Urothelium cell line (cell line): ENCODE results near the gene SLC29A1.
"Not testable (repeated sequence)": the region's sequence is repeated elsewhere in the genome, so short reads cannot be mapped to it uniquely, and the experiment has no call there.

Experiments
- DNase-seq: peaks from one replicate; pipeline ENCODE4 v3.0.0; 2011; ENCODE audit warnings: low spot score, mixed read lengths
- FAIRE-seq: peaks from 2 replicates; lab custom pipeline; 2011; peaks lifted over from hg19 to GRCh38; lab: Jason Lieb, UNC

The SLC29A1 gene

DNA sequence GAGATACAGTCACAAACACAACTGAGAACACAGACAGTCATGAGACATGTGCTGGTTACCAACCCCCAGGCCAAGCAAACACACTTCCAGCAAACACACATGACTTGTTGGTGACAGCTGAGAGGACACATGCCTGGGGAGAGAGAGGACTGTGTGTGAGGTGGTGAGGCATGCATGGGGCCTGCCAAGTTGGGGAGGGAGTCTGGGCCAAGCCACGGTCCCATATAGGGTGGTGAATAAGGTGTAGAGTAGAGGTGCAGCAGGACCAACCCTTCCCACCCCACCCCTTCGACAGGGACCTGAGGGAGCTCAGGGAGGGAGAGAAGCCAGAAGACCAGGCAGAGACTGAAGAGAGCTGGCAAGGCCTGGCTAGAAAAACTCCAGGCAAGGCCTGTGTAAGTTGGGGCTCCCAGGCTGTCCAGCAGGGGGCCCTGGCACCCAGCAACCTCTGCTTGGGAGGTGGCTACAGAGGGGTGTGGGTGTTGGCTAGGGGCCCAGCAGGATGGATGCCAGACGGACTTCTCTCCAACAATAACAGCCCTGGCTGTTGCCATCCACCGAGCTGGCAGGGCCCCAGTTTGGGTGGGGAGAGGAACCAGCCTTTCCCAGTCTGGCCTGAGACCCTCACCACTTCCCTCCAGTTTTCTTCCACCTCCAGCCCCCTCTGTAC, 2.0 kb upstream of the SLC29A1 start:
- peak; percentile 85 for DNase-seq
- FAIRE-seq, result no peak

DNA sequence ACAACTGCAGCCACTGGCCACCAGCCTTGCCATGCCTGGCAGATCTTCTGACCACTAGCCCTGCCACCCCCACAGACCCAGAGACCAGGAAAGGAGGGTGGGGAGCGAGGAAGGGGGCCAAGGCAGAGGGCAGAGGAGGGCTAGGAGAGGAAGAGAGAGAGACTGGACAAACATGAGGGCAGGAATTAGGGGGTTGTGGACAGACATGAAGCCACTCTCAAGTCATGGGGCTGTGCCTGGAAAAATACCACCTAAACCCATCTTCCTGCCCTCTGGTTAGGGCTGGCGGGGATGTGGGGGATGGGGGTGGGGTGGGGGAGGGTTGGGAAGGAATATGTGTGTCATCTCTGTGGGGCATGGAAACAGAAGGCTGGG, 1.4 kb upstream of the SLC29A1 start:
- peak; percentile 35 for DNase-seq
- FAIRE-seq, result no peak

DNA sequence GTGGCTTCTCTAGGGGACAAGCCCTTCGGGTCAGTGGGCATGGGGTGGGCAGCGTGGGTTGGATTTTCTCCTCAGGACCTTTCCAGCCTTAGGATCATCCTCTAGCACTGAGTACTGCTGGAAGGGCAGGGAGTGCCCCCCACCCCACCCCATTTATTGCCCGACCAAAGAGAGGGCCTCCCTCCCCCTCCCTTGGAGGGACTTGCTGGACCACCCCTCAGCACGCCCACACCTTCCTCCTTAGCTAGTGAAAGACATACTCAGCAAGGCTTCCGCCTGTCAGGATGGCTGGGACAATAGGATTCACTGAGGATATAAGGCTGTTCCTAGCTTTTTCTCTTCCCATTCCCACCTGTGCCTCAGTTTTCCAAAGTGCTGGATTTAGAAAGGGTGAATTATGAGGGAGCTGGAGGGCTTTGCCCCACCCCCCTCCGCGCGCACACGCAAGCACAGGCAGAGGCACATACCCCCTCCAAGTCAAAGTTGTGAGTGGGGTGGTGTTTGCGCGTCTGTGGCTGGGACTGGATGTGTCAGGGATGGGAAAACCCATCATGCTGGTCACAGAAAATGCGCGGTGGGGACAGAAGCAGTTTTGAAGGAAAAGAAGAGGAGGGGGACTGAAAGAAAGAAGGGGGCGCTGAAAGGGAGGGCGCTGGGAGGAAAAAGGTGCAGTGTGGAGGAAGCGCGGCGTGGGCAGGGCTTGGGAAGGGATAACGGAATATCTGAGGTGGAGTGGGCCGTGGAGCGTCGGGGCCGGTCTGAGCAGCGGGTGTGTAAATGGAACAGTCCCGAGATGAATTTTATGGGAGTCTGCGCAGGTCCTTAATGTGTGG, 693 bp upstream of the SLC29A1 start:
- FAIRE-seq (no peak), DNase-seq (no peak)

DNA sequence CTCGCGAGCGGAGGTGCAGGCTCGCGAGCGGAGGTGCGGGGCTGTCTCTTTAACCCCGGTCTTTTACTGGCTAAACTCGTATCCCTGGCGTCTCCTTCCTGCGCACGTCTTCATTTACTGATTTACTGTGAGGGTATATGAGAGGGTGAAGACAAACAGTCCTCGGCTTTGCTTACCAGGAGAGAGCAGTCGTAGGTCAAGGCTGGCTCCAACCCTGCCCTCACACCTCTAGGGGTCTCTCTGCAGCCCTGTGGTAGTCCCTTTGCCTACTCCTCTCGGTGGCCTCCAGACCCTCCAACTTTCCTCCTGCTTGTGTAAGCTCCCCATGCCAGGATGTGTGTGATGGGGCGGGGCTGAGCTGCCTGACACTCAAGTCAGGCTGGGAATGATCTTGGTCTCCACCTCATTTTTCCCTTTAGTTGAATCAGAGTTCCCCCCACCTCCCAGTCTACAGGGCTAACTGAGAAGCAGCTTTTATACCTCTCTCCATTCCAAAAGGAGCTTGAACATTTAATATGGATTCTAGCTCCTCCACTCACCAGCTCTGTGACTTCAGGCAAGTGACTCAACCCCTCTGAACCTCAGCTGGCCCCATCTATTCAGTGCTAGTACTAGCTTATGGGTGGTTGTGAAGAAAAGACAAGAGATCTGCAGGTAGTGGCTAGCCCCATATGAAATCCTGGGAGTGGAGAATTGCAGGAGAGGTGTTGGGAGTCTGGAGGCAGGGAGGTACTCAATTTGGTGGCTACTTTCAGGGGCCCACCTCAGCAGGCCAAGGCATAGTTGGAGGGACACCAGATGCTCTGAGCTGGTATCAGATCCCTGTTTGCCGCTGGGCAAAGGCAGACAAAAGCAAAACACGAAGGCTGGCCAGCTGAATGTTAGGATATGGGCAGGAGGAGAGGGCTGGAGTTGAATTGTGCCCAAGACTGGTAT, 902 bp downstream of the SLC29A1 start:
- DNase-seq, result peak; percentile 40
- FAIRE-seq, result no peak

DNA sequence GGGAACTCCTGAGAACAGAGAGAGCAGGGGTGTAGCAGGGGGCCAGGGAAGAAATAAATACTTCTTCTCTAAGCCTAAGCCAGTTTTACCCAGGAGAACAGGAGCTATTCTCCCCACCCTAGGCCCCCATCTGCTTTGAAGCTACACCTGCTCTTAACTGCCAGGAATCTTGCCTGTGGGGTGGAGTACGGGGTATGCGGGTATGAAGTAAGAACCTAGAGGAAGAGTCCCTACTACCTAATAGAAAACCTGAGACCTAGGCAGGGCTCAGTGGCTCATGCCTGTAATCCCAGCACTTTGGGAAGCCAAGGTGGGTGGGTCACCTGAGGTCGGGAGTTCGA, 1.5 kb downstream of the SLC29A1 start:
- DNase-seq (no peak), FAIRE-seq (no peak)

DNA sequence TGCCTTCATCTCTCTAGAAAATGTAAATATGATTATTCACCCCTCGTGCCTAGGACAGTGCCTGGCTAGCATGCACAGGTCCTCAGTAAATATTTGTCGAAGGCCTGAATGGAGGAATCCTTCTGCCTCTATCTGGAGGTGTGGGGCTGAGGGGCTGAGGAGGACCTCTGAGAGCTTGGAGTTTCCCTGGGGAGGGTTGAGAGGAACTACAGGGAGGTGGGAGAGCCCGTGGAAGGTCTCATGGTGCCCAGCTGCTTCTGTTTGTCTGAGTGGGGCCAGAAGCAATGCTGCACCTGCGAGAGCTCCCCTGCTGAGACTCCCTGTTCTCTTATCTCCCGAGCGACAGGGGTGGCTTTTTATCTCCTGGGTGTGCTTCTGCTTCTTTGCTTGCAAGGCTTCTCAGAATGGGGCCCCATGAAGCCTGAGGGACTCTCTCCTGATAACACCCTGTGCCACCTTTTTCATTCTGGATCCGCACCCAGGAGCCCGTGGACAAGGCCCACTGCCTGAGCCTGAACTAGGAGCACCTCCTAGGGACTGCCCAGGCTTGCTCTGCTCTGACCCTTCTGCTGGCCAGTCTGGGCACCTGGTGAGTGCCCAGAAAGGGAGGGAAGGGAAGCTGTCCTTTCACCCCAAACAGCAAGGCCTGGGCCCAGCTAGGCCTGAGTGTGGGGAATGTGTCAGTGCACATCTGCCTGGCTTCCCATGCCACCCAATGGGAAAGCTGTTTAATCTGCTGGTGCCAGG, 2.4 kb downstream of the SLC29A1 start:
- no peak for DNase-seq
- no peak for FAIRE-seq

DNA sequence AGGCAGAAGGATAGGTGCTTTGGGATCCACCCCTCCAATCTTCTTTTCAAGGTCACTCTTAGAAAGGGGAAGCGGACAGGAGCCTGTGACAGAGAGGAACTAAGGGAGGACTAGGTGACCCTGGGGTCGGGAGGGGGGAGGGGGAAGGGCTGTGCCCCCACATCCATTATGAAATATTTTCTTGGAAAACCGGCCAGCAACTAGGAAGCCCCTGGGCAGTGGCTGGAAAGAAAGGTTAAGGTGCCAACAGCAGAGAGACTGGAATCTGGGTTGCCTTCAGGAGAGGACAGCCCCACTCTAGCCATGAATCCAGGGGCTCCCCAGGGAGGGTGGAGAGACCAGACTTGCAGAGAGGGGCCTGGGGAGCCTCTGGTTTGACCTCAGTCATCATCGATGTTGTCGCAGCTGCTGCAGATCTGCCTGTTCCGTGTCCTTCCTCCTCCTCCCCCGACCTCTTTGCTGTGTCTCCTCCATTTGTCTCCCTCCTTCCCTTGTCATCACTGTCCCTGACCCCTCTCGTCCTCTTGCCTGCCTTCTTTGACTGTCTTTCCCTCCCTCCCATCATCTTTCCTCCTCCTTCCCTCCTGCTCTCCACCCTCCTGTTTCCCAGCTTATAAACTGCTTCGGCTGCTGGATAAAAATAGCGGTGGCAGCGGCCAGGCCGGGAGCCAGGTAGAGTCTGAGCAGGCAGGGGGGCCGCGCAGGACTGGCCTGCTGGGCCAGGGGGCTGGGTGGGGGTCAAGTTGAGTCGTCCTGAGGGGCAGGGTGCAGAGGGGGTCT, 3.2 kb downstream of the SLC29A1 start:
- DNase-seq (no peak), FAIRE-seq (no peak)

DNA sequence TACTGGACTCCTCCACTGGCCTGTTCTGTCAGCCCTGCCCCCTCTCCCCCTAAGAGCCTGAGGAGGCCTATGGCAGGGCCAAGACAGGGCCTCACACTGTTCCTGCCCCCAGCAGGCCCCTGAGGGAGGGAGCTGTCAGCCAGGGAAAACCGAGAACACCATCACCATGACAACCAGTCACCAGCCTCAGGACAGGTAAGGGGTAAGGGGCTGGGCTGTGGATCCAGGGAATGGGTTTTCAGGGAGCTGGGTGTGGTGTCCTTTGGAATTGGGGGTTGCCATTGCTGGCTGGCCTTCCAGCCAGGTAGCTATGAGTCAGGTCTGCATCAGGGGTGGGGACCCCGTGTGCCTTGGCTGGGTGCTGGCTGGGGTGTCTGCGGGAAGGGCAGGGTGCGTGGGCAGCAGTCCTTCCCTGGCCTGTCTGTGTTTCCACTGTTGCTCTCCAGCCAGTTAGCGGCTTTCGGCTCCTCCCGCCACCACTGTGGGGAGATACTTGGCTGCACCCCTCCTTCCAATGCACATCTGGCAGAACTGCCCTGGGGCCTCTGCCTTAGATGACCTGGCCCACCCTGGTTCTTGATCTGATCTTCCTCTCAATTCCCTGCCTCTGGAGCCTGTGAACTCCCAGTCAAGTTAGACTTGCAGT, 3.9 kb downstream of the SLC29A1 start:
- no peak for FAIRE-seq
- no peak for DNase-seq

DNA sequence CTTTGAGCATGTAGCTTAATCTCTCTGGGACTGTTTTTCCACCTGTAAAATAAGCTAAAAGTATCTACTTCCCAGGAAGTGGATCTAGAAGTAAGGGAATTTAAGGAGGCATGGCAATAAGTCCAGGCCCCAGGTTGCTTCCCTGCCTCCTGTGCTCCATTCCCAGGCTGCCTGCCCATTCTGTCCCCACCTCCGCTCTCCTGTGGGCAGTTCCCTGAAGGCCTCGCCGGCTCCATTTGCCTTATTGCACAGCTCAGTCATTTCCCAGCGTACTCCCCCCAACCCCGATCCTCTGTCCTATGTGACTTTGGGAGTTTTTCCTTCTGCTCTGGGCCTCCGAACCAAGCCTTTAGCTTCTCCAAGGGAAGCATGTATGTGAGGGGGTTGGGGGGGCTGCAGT, 4.6 kb downstream of the SLC29A1 start:
- no peak for FAIRE-seq

DNA sequence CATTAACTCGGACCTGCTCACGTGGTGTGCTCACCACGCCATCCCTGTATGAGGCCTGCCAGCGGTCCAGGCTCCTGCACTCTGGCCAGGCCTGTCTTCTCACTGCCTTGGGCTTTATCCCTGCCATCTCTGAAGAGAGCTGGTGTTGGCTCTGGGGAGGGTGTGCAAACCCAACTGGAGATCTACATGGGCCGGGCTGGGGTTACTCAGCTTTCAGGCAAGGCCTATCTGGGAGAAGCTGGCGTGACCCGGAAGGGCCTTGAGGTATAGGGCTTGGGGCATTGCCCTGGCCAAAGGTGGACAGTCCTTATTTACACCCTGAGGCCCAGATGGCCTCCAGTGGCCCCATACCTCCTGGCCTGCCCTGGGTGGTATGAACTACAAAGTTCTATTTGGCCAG, 5.0 kb downstream of the SLC29A1 start:
- no peak for FAIRE-seq
- no peak for DNase-seq

More for the DNA sequence above, 4.6 kb downstream of the SLC29A1 start:
- no peak for DNase-seq

DNA sequence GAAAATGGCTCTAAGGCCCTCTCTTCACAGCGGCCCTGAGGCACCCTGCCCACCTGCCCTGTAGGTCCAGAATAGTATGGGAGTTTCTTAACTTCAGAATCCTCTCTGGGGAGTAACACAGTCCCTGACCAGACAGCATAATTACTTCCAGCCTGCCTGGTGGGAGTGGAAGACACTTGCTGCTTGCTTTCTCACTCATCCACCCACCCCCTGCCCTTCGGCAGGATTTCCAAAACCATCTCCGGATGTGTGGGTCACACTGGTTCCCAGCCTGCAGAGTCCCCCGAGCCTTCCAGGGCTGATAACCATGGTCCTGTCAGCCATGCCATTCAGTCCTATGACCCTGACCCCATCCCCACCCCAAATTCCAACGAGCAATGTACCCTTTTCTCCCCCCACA, 5.4 kb downstream of the SLC29A1 start:
- DNase-seq, result no peak
- FAIRE-seq, result no peak

DNA sequence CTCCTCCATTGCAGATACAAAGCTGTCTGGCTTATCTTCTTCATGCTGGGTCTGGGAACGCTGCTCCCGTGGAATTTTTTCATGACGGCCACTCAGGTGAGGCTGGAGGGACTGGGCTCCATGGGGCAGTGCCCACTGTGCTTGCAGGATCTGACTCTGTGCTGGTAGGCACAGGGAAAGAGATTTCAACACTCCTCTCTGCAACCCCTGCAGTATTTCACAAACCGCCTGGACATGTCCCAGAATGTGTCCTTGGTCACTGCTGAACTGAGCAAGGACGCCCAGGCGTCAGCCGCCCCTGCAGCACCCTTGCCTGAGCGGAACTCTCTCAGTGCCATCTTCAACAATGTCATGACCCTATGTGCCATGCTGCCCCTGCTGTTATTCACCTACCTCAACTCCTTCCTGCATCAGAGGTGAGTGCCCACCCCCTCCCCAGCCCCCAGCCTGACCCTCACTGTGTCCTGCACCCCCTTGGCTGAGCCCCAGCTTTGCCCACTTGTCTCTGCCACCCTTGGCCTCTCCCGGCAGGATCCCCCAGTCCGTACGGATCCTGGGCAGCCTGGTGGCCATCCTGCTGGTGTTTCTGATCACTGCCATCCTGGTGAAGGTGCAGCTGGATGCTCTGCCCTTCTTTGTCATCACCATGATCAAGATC, 6.1 kb downstream of the SLC29A1 start:
- FAIRE-seq (no peak), DNase-seq (no peak)

DNA sequence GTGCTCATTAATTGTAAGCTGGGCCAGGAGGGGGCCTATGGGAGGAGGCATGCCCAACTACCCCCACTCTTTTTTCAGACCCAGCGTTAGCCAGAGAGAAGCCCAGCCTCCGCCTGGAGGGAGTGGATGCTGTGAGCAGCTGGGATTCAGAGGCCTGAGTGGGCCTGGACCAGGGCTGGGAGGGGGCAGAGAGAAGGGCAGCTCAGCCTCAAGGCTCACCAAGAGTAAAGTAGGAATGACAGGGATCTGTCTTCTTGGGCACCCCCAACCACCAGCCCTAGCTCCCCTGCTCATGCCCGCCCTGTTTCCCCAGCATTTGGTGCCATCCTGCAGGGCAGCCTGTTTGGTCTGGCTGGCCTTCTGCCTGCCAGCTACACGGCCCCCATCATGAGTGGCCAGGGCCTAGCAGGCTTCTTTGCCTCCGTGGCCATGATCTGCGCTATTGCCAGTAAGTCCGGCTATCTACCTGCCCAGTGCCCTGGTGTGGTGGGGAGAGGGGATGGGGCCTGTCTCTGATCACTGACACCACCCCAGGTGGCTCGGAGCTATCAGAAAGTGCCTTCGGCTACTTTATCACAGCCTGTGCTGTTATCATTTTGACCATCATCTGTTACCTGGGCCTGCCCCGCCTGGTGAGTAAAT, 6.8 kb downstream of the SLC29A1 start:
- no peak for FAIRE-seq
- no peak for DNase-seq

DNA sequence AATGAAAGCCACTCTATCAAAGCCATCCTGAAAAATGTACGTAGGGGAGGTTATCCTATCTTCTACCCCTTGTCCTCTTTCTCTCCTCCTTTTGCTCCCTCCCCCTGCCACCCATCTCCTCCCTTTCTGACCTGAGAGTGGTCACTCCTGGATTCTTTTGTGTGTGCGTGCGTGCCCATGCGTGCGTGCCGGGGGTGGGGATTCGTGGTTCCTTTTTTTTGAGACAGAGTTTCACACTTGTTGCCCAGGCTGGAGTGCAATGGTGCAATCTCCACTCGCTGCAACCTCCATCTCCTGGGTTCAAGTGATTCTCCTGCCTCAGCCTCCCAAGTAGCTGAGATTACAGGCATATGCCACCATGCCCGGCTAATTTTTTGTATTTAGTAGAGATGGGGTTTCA, 8.0 kb downstream of the SLC29A1 start:
- not testable (repeated sequence) for DNase-seq, FAIRE-seq

DNA sequence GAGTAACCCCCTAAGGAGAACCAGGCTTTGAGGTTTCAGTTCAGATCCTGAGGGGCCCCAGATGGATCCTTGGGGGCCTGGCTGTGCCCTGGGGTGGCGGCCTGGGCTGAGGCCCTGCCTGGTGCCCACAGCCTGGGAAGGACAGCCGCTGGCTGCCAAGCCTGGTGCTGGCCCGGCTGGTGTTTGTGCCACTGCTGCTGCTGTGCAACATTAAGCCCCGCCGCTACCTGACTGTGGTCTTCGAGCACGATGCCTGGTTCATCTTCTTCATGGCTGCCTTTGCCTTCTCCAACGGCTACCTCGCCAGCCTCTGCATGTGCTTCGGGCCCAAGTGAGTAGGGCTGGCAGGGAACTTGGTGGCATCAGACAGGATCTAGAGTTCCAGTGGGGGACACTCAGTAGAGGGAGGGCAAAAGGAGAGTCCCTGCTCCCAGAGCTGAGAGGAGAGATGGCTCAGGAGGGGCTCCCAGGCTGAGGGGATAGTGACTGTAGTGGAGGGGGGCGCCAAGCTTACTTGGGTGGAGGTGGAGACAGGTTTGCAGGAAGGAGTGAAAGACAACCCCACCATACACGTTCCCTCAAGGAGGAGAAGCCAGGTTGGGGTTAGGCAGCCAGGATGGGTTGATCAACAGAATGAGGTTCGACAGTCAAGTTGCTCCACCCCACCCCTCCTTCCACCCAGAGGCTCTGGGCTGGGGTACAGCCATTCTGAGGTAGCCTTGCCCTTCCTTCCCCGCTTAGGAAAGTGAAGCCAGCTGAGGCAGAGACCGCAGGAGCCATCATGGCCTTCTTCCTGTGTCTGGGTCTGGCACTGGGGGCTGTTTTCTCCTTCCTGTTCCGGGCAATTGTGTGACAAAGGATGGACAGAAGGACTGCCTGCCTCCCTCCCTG, 9.5 kb downstream of the SLC29A1 start:
- no peak for DNase-seq
- no peak for FAIRE-seq

DNA sequence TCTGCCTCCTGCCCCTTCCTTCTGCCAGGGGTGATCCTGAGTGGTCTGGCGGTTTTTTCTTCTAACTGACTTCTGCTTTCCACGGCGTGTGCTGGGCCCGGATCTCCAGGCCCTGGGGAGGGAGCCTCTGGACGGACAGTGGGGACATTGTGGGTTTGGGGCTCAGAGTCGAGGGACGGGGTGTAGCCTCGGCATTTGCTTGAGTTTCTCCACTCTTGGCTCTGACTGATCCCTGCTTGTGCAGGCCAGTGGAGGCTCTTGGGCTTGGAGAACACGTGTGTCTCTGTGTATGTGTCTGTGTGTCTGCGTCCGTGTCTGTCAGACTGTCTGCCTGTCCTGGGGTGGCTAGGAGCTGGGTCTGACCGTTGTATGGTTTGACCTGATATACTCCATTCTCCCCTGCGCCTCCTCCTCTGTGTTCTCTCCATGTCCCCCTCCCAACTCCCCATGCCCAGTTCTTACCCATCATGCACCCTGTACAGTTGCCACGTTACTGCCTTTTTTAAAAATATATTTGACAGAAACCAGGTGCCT, 10.2 kb downstream of the SLC29A1 start:
- no peak for DNase-seq
- no peak for FAIRE-seq
